SK-N-SH (cell line): Measurements from ENCODE around the gene RPS26. TPM values are rescaled to one million over a fixed set of nuclear protein-coding genes. Genes with fewer than 3 reads are reported as not detected.

Experiments
- CTCF ChIA-PET: fragments of 300-600, 350-600 bp; formaldehyde crosslinking; extraction: SDS; loops from one replicate; lab custom pipeline; 2021; lab: Yijun Ruan, JAX
- POLR2A ChIA-PET: fragments of 350-600 bp; sonication (Branson Sonifier 250); formaldehyde crosslinking; extraction: SDS; loops from one replicate; lab custom pipeline; 2020; ENCODE audit warnings: antibody characterized with exemption, inconsistent platforms; lab: Yijun Ruan, JAX
- DNase-seq: peaks from one replicate; pipeline ENCODE4 v3.0.0; 2012
- H2AFZ ChIP-seq: fragments of 200-600 bp; sonication (generic); 2 replicates; pipeline ENCODE4 v1.8.1; 2016; ENCODE audit warnings: antibody characterized with exemption, mild to moderate bottlenecking, low read depth
- H3F3A ChIP-seq: fragments of 200-600 bp; sonication (generic); replicated peaks from 2 replicates; pipeline ENCODE3; 2016; ENCODE audit warnings: antibody characterized with exemption, mild to moderate bottlenecking; ENCODE audit not compliant: insufficient read depth
- H3K27ac ChIP-seq, 2 experiments: fragments of 200-500 bp in 1 of 2; fragments of 200-600 bp in 1 of 2; sonication (Bioruptor generic) in 1 of 2; sonication (generic), shearing (Covaris generic) in 1 of 2; 2 replicates each; pipeline versions ENCODE4 v1.5.1 to v1.6.1; 2014 to 2016; ENCODE audit warnings: low read depth in 2 of 2, inconsistent platforms in 1 of 2, low read length in 1 of 2, mild to moderate bottlenecking in 1 of 2, mixed read lengths in 1 of 2
- H3K27me3 ChIP-seq: fragments of 200-600 bp; sonication (generic), shearing (Covaris generic); 2 replicates; pipeline ENCODE4 v1.6.1; 2016; ENCODE audit warnings: mixed run types; ENCODE audit not compliant: insufficient read depth
- H3K36me3 ChIP-seq, 2 experiments: fragments of 200-500 bp in 1 of 2; fragments of 200-600 bp in 1 of 2; sonication (Bioruptor generic) in 1 of 2; sonication (generic) in 1 of 2; replicated peaks in 1 of 2; 2 replicates each; pipeline versions ENCODE3 to v1.5.1; 2014 to 2016; ENCODE audit warnings: low read length in 1 of 2, mild to moderate bottlenecking in 1 of 2; ENCODE audit not compliant: insufficient read depth in 2 of 2, control insufficient read depth in 1 of 2
- H3K4me1 ChIP-seq, 2 experiments: fragments of 200-500 bp in 1 of 2; fragments of 200-600 bp in 1 of 2; sonication (Bioruptor generic) in 1 of 2; sonication (generic), shearing (Covaris generic) in 1 of 2; 2 replicates each; pipeline versions ENCODE4 v1.5.1 to v1.6.1; 2014 to 2016; ENCODE audit warnings: low read depth in 1 of 2, low read length in 1 of 2, mixed run types in 1 of 2; ENCODE audit not compliant: insufficient read depth in 2 of 2, control insufficient read depth in 1 of 2
- H3K4me2 ChIP-seq: fragments of 200-600 bp; sonication (generic), shearing (Covaris generic); 2 replicates; pipeline ENCODE4 v1.6.1; 2017; ENCODE audit warnings: mixed run types
- H3K4me3 ChIP-seq, 2 experiments: fragments of 200-500 bp in 1 of 2; fragments of 200-600 bp in 1 of 2; sonication (Bioruptor generic) in 1 of 2; sonication (generic), shearing (Covaris generic) in 1 of 2; 2 replicates each; pipeline versions ENCODE4 v1.5.1 to v1.8.1; 2014 to 2016; ENCODE audit warnings: low read depth in 2 of 2, inconsistent platforms in 1 of 2, low read length in 1 of 2, mild to moderate bottlenecking in 1 of 2, mixed read lengths in 1 of 2, moderate library complexity in 1 of 2
- H3K79me2 ChIP-seq: fragments of 200-600 bp; sonication (generic); 2 replicates; pipeline ENCODE4 v1.8.1; 2017; ENCODE audit warnings: mild to moderate bottlenecking; ENCODE audit not compliant: insufficient read depth
- H3K9ac ChIP-seq: fragments of 200-600 bp; sonication (generic); 2 replicates; pipeline ENCODE4 v1.6.1; 2017; ENCODE audit warnings: mixed run types
- H3K9me2 ChIP-seq: fragments of 200-600 bp; sonication (generic); 2 replicates; pipeline ENCODE4 v1.6.1; 2017; ENCODE audit warnings: mixed run types
- H3K9me3 ChIP-seq: fragments of 200-600 bp; sonication (generic); 2 replicates; pipeline ENCODE4 v1.6.1; 2017; ENCODE audit warnings: mixed run types, mild to moderate bottlenecking, moderate library complexity
- H4K20me1 ChIP-seq: fragments of 200-600 bp; sonication (generic); 2 replicates; pipeline ENCODE4 v1.6.1; 2017; ENCODE audit warnings: mild to moderate bottlenecking, mixed run types; ENCODE audit not compliant: insufficient read depth
- CHD2 ChIP-seq: fragments of 150-350 bp; IDR thresholded peaks from 2 replicates; pipeline ENCODE4 v1.6.1; 2018; ENCODE audit warnings: low read length; ENCODE audit not compliant: partially characterized antibody
- EP300 ChIP-seq, 2 experiments: IDR thresholded peaks; 2 replicates each; pipeline versions ENCODE4 v1.4.0 to v1.6.1; 2012; ENCODE audit warnings: borderline replicate concordance in 1 of 2, low read depth in 1 of 2, low read length in 1 of 2
- FOSL2 ChIP-seq: IDR thresholded peaks from 2 replicates; pipeline ENCODE4 v1.4.0; 2012; ENCODE audit warnings: low read depth, mild to moderate bottlenecking, moderate library complexity, borderline replicate concordance
- FOXM1 ChIP-seq: IDR thresholded peaks from 2 replicates; pipeline ENCODE4 v1.4.0; 2012; ENCODE audit warnings: low read depth, mild to moderate bottlenecking
- NFIC ChIP-seq: IDR thresholded peaks from 2 replicates; pipeline ENCODE4 v1.4.0; 2012; ENCODE audit warnings: borderline replicate concordance
- SIN3A ChIP-seq: IDR thresholded peaks from 2 replicates; pipeline ENCODE4 v1.6.1; 2012; ENCODE audit warnings: low read depth, mild to moderate bottlenecking, low read length, moderate library complexity, borderline replicate concordance
- YY1 ChIP-seq: IDR thresholded peaks from 2 replicates; pipeline ENCODE4 v1.4.0; 2012; ENCODE audit warnings: low read depth, mild to moderate bottlenecking
- WGBS: methylation state at CpG from one replicate; pipeline ENCODE4 v1.1.6; 2017; ENCODE audit warnings: low lambda C conversion rate; 5-methylcytosine and 5-hydroxymethylcytosine counted together
- polyA plus RNA-seq, 3 experiments: library from polyadenylated mRNA; depleted of rRNA; stranded (reverse); fragments of >200 nt; gene quantifications; 2 replicates each; pipeline ENCODE4 v1.2.3, GENCODE V29; 2012
- TF ChIP-seq, protein P1 (sequence below): fragments of 200-600 bp; sonication (generic); IDR thresholded peaks from 2 replicates; pipeline ENCODE4 v1.6.1; 2017; ENCODE audit warnings: antibody characterized with exemption, mild to moderate bottlenecking, moderate library complexity
- TF ChIP-seq, protein P2 (sequence below): IDR thresholded peaks from 2 replicates; pipeline ENCODE4 v1.4.0; 2012; ENCODE audit warnings: low read depth
- TF ChIP-seq, protein P3 (sequence below): IDR thresholded peaks from 2 replicates; pipeline ENCODE4 v1.6.1; 2012; ENCODE audit warnings: mild to moderate bottlenecking, low read depth, low read length, moderate library complexity

Gene RPS26
- polyA plus RNA-seq, 1 of the 3 experiments (the other 2 are of a cell fraction) = 1,500 TPM

DNA sequence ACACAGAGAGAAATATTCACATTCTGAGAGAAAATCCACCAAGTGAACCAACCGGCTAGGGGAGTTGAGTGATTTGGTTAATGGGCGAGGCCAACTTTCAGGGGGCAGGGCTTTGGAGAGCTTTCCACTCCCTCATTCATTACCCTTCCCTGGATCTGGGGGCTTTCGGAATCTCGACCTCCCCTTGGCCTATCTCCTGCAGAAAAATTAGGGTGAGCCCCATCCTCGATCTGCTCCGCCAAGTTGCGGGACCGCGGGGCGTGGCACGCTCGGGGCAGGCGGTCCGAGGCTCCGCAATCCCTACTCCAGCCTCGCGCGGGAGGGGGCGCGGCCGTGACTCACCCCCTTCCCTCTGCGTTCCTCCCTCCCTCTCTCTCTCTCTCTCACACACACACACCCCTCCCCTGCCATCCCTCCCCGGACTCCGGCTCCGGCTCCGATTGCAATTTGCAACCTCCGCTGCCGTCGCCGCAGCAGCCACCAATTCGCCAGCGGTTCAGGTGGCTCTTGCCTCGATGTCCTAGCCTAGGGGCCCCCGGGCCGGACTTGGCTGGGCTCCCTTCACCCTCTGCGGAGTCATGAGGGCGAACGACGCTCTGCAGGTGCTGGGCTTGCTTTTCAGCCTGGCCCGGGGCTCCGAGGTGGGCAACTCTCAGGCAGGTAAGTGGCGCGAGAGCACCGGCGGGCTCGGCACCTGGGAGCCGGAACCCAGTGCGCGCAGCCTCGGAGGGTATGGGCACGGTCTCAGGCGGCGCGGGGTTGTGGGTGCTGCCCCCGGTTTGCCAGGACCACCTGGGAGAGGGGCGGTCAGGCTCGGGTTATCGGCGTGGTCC, 38.2 kb downstream of the RPS26 start, which contains the start of gene ERBB3:
TSS of gene ERBB3 (plus strand) at position 443 of the 833 bp plus-strand sequence. CDS start at position 579, 136 bp downstream.
- H3K9ac ChIP-seq = peak within 1 kb of the TSS; percentile 42; the same call in 1 of the 2 replicates
- ChIA-PET CTCF (interaction anchor here (0.8 to 3.4 kb wide), 21 partner anchors 10 to 551 kb away, joined by 3 to 13 read pairs (median 4); partner anchors contain the start of genes SMARCC2 and ZC3H10), POLR2A (interaction anchor here (0.6 to 3.2 kb wide), 3 partner anchors 24 to 38 kb away, joined by 3 to 15 read pairs (median 3); partner anchors contain the start of genes PA2G4 and ZC3H10)
- H3K27ac ChIP-seq = peak within 1 kb of the TSS; percentile 36 to 55
- H3K9me3 ChIP-seq = no peaks in the 10 kb centered on the region
- H3K4me3 ChIP-seq = peak within 1 kb of the TSS; percentile 53 to 71
- no peaks in the 10 kb centered on the region for H3K36me3 ChIP-seq
- no peaks in the 10 kb centered on the region for H4K20me1 ChIP-seq
- WGBS = 9% methylated on average over 52 of the region's 59 CpGs
- peaks cover 12% of the 10 kb centered on the region for H3F3A ChIP-seq
- peak within 1 kb of the TSS; percentile 97 for H3K4me2 ChIP-seq
- no peaks in the 10 kb centered on the region for H3K79me2 ChIP-seq
- peak; percentile 84 for DNase-seq
- TF ChIP-seq, protein P1, sequence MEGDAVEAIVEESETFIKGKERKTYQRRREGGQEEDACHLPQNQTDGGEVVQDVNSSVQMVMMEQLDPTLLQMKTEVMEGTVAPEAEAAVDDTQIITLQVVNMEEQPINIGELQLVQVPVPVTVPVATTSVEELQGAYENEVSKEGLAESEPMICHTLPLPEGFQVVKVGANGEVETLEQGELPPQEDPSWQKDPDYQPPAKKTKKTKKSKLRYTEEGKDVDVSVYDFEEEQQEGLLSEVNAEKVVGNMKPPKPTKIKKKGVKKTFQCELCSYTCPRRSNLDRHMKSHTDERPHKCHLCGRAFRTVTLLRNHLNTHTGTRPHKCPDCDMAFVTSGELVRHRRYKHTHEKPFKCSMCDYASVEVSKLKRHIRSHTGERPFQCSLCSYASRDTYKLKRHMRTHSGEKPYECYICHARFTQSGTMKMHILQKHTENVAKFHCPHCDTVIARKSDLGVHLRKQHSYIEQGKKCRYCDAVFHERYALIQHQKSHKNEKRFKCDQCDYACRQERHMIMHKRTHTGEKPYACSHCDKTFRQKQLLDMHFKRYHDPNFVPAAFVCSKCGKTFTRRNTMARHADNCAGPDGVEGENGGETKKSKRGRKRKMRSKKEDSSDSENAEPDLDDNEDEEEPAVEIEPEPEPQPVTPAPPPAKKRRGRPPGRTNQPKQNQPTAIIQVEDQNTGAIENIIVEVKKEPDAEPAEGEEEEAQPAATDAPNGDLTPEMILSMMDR = peak; percentile 6; the same call in 1 of the 2 replicates
- no peak for TF ChIP-seq YY1
- TF ChIP-seq, protein P2, sequence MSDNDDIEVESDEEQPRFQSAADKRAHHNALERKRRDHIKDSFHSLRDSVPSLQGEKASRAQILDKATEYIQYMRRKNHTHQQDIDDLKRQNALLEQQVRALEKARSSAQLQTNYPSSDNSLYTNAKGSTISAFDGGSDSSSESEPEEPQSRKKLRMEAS = peak; percentile 69
- peak; percentile 86 for TF ChIP-seq FOSL2
- no peak for TF ChIP-seq EP300 (IDR thresholded peaks at IDR 0.05; ENCODE audit: borderline replicate concordance in 1 of 2, low read depth in 1 of 2, low read length in 1 of 2)
- TF ChIP-seq, protein P3, sequence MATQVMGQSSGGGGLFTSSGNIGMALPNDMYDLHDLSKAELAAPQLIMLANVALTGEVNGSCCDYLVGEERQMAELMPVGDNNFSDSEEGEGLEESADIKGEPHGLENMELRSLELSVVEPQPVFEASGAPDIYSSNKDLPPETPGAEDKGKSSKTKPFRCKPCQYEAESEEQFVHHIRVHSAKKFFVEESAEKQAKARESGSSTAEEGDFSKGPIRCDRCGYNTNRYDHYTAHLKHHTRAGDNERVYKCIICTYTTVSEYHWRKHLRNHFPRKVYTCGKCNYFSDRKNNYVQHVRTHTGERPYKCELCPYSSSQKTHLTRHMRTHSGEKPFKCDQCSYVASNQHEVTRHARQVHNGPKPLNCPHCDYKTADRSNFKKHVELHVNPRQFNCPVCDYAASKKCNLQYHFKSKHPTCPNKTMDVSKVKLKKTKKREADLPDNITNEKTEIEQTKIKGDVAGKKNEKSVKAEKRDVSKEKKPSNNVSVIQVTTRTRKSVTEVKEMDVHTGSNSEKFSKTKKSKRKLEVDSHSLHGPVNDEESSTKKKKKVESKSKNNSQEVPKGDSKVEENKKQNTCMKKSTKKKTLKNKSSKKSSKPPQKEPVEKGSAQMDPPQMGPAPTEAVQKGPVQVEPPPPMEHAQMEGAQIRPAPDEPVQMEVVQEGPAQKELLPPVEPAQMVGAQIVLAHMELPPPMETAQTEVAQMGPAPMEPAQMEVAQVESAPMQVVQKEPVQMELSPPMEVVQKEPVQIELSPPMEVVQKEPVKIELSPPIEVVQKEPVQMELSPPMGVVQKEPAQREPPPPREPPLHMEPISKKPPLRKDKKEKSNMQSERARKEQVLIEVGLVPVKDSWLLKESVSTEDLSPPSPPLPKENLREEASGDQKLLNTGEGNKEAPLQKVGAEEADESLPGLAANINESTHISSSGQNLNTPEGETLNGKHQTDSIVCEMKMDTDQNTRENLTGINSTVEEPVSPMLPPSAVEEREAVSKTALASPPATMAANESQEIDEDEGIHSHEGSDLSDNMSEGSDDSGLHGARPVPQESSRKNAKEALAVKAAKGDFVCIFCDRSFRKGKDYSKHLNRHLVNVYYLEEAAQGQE = no peak
- no peak for TF ChIP-seq CHD2
- 0 out of 2 replicates have a peak, but pooled peaks have one; percentile 63 for TF ChIP-seq SIN3A
- no peak for TF ChIP-seq FOXM1
- no peak for TF ChIP-seq NFIC
- H3K9me2 ChIP-seq = no peaks in the 10 kb centered on the region
- H3K4me1 ChIP-seq = peaks cover 0 to 6% of the 10 kb centered on the region in 2 experiments; a peak in 1 of 4 replicates
- peak within 1 kb of the TSS; percentile 94 for H2AFZ ChIP-seq
- H3K27me3 ChIP-seq = no peaks in the 10 kb centered on the region
